ENCODE measurements around the gene SOX1.

SOX1 gene

DNA sequence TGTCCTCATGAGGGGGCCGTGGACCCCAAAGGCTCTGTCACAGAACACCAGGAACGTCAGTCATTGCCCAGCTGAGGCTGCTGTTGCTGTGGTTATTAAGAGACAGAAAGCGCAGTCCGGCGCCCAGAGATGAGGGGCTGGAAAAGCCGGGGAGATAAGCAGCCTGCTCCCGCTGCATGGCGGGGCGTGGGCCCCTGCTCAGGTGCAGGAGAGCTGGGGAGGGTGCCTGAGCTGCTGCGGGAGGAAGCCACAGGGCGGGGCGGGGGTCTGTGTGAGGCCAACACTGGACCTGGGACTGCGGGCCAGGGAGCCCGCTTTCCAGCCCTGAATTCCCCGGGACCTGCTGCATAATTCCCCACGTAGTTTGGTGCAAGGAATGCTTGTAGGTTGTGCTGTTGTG, 11.3 kb downstream of the SOX1 start:
- H3K27ac ChIP-seq (ENCODE audit: low read length), result no peak overlapping the region
- no peak for DNase-seq
- H2AFZ ChIP-seq (ENCODE audit: low read length), result no peak overlapping the region
- H3K79me2 ChIP-seq (ENCODE audit: low read length), result no peaks in the 10 kb centered on the region
- no peaks in the 10 kb centered on the region; the same call in 1 of the 2 replicates for H3F3A ChIP-seq (ENCODE audit: insufficient read depth, low read length)
- H3K4me1 ChIP-seq (ENCODE audit: low read length), result no peaks in the 10 kb centered on the region
- H3K4me2 ChIP-seq (ENCODE audit: low read depth, low read length), result no peak overlapping the region
- TF ChIP-seq, protein P1, sequence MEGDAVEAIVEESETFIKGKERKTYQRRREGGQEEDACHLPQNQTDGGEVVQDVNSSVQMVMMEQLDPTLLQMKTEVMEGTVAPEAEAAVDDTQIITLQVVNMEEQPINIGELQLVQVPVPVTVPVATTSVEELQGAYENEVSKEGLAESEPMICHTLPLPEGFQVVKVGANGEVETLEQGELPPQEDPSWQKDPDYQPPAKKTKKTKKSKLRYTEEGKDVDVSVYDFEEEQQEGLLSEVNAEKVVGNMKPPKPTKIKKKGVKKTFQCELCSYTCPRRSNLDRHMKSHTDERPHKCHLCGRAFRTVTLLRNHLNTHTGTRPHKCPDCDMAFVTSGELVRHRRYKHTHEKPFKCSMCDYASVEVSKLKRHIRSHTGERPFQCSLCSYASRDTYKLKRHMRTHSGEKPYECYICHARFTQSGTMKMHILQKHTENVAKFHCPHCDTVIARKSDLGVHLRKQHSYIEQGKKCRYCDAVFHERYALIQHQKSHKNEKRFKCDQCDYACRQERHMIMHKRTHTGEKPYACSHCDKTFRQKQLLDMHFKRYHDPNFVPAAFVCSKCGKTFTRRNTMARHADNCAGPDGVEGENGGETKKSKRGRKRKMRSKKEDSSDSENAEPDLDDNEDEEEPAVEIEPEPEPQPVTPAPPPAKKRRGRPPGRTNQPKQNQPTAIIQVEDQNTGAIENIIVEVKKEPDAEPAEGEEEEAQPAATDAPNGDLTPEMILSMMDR (IDR thresholded peaks at IDR 0.05; ENCODE audit: low read length), result no peak
- TF ChIP-seq EZH2phosphoT487 (IDR thresholded peaks at IDR 0.05; ENCODE audit: low read length) (no peak), EZH2 (optimal IDR thresholded peaks at IDR 0.05; ENCODE audit: low read depth, low read length) (no peak)
- H3K9ac ChIP-seq (ENCODE audit: low read length), result no peak overlapping the region
- H3K9me2 ChIP-seq (replicated peaks; ENCODE audit: insufficient read depth, low read length), result no peaks in the 10 kb centered on the region
- H3K4me3 ChIP-seq (ENCODE audit: low read length), result no peak overlapping the region
- H3K27me3 ChIP-seq (replicated peaks; ENCODE audit: insufficient read depth, low read length), result no peaks in the 10 kb centered on the region
- no peaks in the 10 kb centered on the region for H4K20me1 ChIP-seq (ENCODE audit: insufficient read depth, low read length)
- H3K36me3 ChIP-seq (replicated peaks; ENCODE audit: insufficient read depth, low read length), result no peaks in the 10 kb centered on the region
- H3K9me3 ChIP-seq (replicated peaks; ENCODE audit: insufficient read depth, low read length), result no peaks in the 10 kb centered on the region

DNA sequence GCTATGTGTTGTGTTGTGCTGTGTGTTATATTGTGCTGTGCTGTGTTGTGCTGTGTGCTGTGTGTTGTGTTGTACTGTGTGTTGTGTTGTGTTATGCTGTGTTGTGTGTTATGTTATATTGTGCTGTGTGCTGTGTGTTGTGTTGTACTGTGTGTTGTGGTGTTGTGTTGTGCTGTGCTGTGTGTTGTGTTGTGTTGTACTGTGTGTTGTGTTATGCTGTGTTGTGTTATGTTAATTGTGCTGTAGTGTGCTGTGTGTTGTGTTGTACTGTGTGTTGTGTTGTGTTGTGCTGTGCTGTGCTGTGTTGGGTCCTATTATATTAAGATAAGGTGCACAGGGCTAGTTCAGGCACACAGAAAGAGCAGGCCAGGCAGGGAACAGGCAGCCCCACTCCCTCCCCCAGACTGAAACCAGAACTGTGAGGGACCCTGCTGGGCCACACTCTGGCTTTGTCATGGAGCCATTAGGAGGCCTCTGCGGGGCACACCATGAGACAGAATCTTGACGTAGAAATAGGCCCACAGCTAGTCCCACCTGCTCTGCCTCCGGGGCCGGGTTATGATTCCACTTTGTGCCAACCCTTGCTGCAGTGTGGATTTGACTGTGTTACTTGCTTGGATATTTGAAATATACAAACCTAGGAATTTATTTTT, 12.1 kb downstream of the SOX1 start:
- H3K27me3 ChIP-seq (replicated peaks; ENCODE audit: insufficient read depth, low read length), result no peaks in the 10 kb centered on the region
- no peak overlapping the region for H3K9ac ChIP-seq (ENCODE audit: low read length)
- H2AFZ ChIP-seq (ENCODE audit: low read length), result no peak overlapping the region
- H3K79me2 ChIP-seq (ENCODE audit: low read length), result no peaks in the 10 kb centered on the region
- H3K4me1 ChIP-seq (ENCODE audit: low read length), result no peaks in the 10 kb centered on the region
- DNase-seq, result no peak
- H4K20me1 ChIP-seq (ENCODE audit: insufficient read depth, low read length), result no peaks in the 10 kb centered on the region
- H3K4me3 ChIP-seq (ENCODE audit: low read length), result no peak overlapping the region
- H3K4me2 ChIP-seq (ENCODE audit: low read depth, low read length), result no peak overlapping the region
- H3K27ac ChIP-seq (ENCODE audit: low read length), result no peak overlapping the region
- no peaks in the 10 kb centered on the region for H3K9me2 ChIP-seq (replicated peaks; ENCODE audit: insufficient read depth, low read length)
- no peaks in the 10 kb centered on the region for H3K36me3 ChIP-seq (replicated peaks; ENCODE audit: insufficient read depth, low read length)
- TF ChIP-seq EZH2 (optimal IDR thresholded peaks at IDR 0.05; ENCODE audit: low read depth, low read length), result no peak
- TF ChIP-seq EZH2phosphoT487 (IDR thresholded peaks at IDR 0.05; ENCODE audit: low read length), result no peak
- TF ChIP-seq, protein P1 (IDR thresholded peaks at IDR 0.05; ENCODE audit: low read length), result no peak
- H3F3A ChIP-seq (ENCODE audit: insufficient read depth, low read length), result no peaks in the 10 kb centered on the region; the same call in 1 of the 2 replicates
- H3K9me3 ChIP-seq (replicated peaks; ENCODE audit: insufficient read depth, low read length), result no peaks in the 10 kb centered on the region

DNA sequence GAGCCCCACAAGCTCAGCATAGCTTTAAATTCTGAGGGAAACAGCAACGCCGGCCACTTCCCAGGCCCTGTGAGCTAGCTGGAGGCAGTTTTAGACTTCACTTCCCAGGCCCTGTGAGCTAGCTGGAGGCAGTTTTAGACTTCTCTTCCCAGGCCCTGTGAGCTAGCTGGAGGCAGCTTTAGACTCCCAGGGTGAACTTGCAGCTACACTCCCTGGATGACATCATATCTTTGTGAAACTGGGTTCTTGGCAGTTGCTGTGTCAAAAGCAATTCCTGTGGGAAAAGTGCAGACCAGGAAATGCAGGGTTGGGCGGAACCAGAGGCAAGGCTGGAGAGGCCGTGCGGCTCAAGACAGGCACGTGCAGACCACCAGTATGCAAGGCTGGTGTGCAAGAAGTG, 12.7 kb downstream of the SOX1 start:
- TF ChIP-seq EZH2 (optimal IDR thresholded peaks at IDR 0.05; ENCODE audit: low read depth, low read length) (no peak), EZH2phosphoT487 (IDR thresholded peaks at IDR 0.05; ENCODE audit: low read length) (no peak)
- TF ChIP-seq, protein P1 (IDR thresholded peaks at IDR 0.05; ENCODE audit: low read length), result no peak
- H3K4me2 ChIP-seq (ENCODE audit: low read depth, low read length), result no peak overlapping the region
- H3K36me3 ChIP-seq (replicated peaks; ENCODE audit: insufficient read depth, low read length), result no peaks in the 10 kb centered on the region
- no peaks in the 10 kb centered on the region for H3K4me1 ChIP-seq (ENCODE audit: low read length)
- H3K79me2 ChIP-seq (ENCODE audit: low read length), result no peaks in the 10 kb centered on the region
- H3F3A ChIP-seq (ENCODE audit: insufficient read depth, low read length), result no peaks in the 10 kb centered on the region; the same call in 1 of the 2 replicates
- no peak overlapping the region for H2AFZ ChIP-seq (ENCODE audit: low read length)
- H3K9me2 ChIP-seq (replicated peaks; ENCODE audit: insufficient read depth, low read length), result no peaks in the 10 kb centered on the region
- H3K27me3 ChIP-seq (replicated peaks; ENCODE audit: insufficient read depth, low read length), result no peaks in the 10 kb centered on the region
- H3K9me3 ChIP-seq (replicated peaks; ENCODE audit: insufficient read depth, low read length), result no peaks in the 10 kb centered on the region
- H3K9ac ChIP-seq (ENCODE audit: low read length), result no peak overlapping the region
- H3K4me3 ChIP-seq (ENCODE audit: low read length), result no peak overlapping the region
- H3K27ac ChIP-seq (ENCODE audit: low read length), result no peak overlapping the region
- no peak for DNase-seq
- no peaks in the 10 kb centered on the region for H4K20me1 ChIP-seq (ENCODE audit: insufficient read depth, low read length)
